ENCODE data around the gene C10orf95.

C10orf95 gene

DNA sequence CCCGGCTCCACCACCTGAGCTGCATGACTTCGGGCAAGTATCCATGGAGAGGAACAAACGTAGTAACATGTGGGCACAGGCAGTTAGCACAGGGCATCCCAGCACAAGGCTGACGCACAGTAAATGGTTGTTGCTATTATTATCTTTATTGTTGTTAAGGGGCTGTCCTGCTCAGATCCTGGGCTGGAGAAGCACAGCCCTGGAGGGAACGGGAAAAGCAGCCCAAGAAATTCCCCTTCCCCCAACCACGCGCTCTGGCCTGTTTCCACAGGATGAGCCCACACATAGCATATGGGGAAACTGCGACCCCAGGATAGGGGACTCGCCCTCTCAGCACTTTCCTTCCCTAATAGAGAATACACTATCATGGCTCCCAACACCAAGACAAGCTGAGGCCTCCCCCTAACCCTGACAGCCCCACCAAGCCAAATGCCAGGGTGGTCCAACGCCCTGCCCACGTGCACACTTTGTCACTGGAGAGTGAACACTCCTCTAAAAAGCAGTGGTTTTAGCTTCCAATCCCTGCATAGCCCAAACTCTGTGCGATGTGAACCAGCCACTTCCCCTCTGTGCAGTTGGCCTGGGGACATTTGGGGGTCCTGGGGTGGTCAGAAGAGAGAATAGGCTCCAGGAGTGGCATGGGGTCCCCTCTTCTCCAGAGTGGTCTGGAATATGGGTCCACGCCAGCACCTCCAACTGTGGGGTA lies 43.8 kb downstream of the C10orf95 start:
- DNase-seq: no peak
- H3K4ac ChIP-seq (ENCODE audit: low read depth, low read length): no peak overlapping the region
- no peak overlapping the region for H2AK5ac ChIP-seq (ENCODE audit: low read length)
- peaks cover 6% of the 10 kb centered on the region for H3K9me3 ChIP-seq (ENCODE audit: insufficient read depth, low read depth, low read length)
- H2AFZ ChIP-seq (ENCODE audit: insufficient read depth, low read length, poor library complexity): no peak overlapping the region
- no peak overlapping the region for H3K4me2 ChIP-seq (ENCODE audit: low read length)
- H3K27ac ChIP-seq (ENCODE audit: low read depth, low read length): no peak overlapping the region
- H3K4me1 ChIP-seq (ENCODE audit: control insufficient read depth in 1 of 2, insufficient read depth in 2 of 2, low read length in 2 of 2): peaks cover 6 to 13% of the 10 kb centered on the region in 2 experiments
- peaks cover 46% of the 10 kb centered on the region for H3K27me3 ChIP-seq (ENCODE audit: insufficient read depth, low read length)
- H3K18ac ChIP-seq (ENCODE audit: low read length): no peak overlapping the region
- no peak overlapping the region for H4K8ac ChIP-seq (ENCODE audit: low read depth, low read length)
- no peak overlapping the region for H2BK5ac ChIP-seq (ENCODE audit: low read depth, low read length, poor library complexity)
- H3K23ac ChIP-seq (ENCODE audit: low read length): no peak overlapping the region
- H2BK120ac ChIP-seq (ENCODE audit: insufficient read depth, low read length, poor library complexity): no peak overlapping the region
- H3K4me3 ChIP-seq (ENCODE audit: low read depth, low read length): no peak overlapping the region
- no peak overlapping the region for H3K9ac ChIP-seq (ENCODE audit: low read length)
- no peak overlapping the region for H4K91ac ChIP-seq (ENCODE audit: low read depth, low read length)
- H4K12ac ChIP-seq (ENCODE audit: low read depth, low read length): no peak overlapping the region
- WGBS (ENCODE audit: extremely low coverage, insufficient coverage, insufficient read length): no CpG with 5 or more reads among the region's 13 CpGs
- H3K79me1 ChIP-seq (ENCODE audit: low read length): no peaks in the 10 kb centered on the region
- no peaks in the 10 kb centered on the region for H3K79me2 ChIP-seq (ENCODE audit: control insufficient read depth, insufficient read depth, low read length, poor library complexity)
- no peak overlapping the region for H2BK12ac ChIP-seq (ENCODE audit: low read length)
- H3K14ac ChIP-seq (ENCODE audit: low read length): no peak overlapping the region
- no peaks in the 10 kb centered on the region for H3K36me3 ChIP-seq (ENCODE audit: control insufficient read depth in 1 of 2, insufficient read depth in 2 of 2, low read length in 2 of 2)

DNA sequence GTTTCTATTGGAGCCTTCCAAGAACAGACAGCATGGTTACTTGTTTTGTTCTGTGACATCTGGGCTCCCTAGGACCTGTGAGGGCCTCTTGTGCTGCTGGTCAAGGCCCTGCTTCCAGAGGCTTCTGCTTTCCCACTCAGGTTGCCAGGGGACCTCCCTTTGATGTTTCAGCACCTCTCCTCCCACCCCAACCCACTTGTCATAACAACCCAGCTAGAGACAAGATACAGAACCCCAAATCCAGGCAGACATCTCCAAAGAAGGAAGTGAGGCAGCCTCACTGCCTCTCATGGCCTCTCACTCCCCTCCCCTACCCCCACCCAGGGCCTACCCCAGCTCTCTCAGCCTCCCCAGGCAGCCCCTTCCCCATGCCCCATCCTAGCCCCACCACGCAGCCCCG lies 44.5 kb downstream of the C10orf95 start:
- H4K12ac ChIP-seq (ENCODE audit: low read depth, low read length): no peak overlapping the region
- no peak overlapping the region for H3K4me2 ChIP-seq (ENCODE audit: low read length)
- H3K23ac ChIP-seq (ENCODE audit: low read length): no peak overlapping the region
- peaks cover 12 to 20% of the 10 kb centered on the region in 2 experiments for H3K4me1 ChIP-seq (ENCODE audit: control insufficient read depth in 1 of 2, insufficient read depth in 2 of 2, low read length in 2 of 2)
- peaks cover 42% of the 10 kb centered on the region for H3K27me3 ChIP-seq (ENCODE audit: insufficient read depth, low read length)
- no peak overlapping the region for H2BK120ac ChIP-seq (ENCODE audit: insufficient read depth, low read length, poor library complexity)
- no peak overlapping the region for H2BK5ac ChIP-seq (ENCODE audit: low read depth, low read length, poor library complexity)
- no peak overlapping the region for H4K91ac ChIP-seq (ENCODE audit: low read depth, low read length)
- DNase-seq: no peak
- no peak overlapping the region for H3K9ac ChIP-seq (ENCODE audit: low read length)
- H3K36me3 ChIP-seq (ENCODE audit: control insufficient read depth in 1 of 2, insufficient read depth in 2 of 2, low read length in 2 of 2): peaks cover 0 to 2% of the 10 kb centered on the region in 2 experiments
- no CpG with 5 or more reads among the region's 2 CpGs for WGBS (ENCODE audit: extremely low coverage, insufficient coverage, insufficient read length)
- H2AFZ ChIP-seq (ENCODE audit: insufficient read depth, low read length, poor library complexity): no peak overlapping the region
- no peak overlapping the region for H2AK5ac ChIP-seq (ENCODE audit: low read length)
- H3K9me3 ChIP-seq (ENCODE audit: insufficient read depth, low read depth, low read length): peaks cover 6% of the 10 kb centered on the region
- H2BK12ac ChIP-seq (ENCODE audit: low read length): no peak overlapping the region
- peaks cover 2% of the 10 kb centered on the region for H3K79me2 ChIP-seq (ENCODE audit: control insufficient read depth, insufficient read depth, low read length, poor library complexity)
- H3K18ac ChIP-seq (ENCODE audit: low read length): no peak overlapping the region
- H3K27ac ChIP-seq (ENCODE audit: low read depth, low read length): no peak overlapping the region
- no peak overlapping the region for H3K4me3 ChIP-seq (ENCODE audit: low read depth, low read length)
- H3K79me1 ChIP-seq (ENCODE audit: low read length): peaks cover 5% of the 10 kb centered on the region
- H3K14ac ChIP-seq (ENCODE audit: low read length): no peak overlapping the region
- H4K8ac ChIP-seq (ENCODE audit: low read depth, low read length): no peak overlapping the region
- no peak overlapping the region for H3K4ac ChIP-seq (ENCODE audit: low read depth, low read length)

DNA sequence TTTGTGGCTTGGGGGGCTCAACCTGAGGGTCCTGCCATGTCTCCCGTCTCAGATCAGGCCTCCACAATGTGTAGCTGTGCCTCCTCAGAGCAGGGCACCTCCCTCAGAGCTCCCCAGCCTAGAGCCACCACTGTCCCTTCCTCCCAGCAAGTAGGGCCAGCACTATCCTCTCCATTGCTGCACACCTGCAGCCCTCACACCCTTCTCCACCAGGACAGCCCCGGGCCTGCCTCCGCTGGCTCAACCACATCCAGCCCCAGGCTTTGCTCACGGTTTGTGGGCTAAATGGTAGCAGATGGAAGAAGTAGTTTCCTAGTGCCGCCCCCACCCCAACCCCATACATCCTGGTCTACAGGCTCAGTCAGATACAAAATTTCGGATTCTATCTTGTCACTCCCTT lies 45.7 kb downstream of the C10orf95 start:
- H3K79me1 ChIP-seq (ENCODE audit: low read length): peaks cover 14% of the 10 kb centered on the region
- peaks cover 5 to 11% of the 10 kb centered on the region in 2 experiments for H3K36me3 ChIP-seq (ENCODE audit: control insufficient read depth in 1 of 2, insufficient read depth in 2 of 2, low read length in 2 of 2)
- no CpG with 5 or more reads among the region's 6 CpGs for WGBS (ENCODE audit: extremely low coverage, insufficient coverage, insufficient read length)
- peaks cover 4% of the 10 kb centered on the region for H3K9me3 ChIP-seq (ENCODE audit: insufficient read depth, low read depth, low read length)
- no peak overlapping the region for H3K14ac ChIP-seq (ENCODE audit: low read length)
- H2AK5ac ChIP-seq (ENCODE audit: low read length): no peak overlapping the region
- H3K4me3 ChIP-seq (ENCODE audit: low read depth, low read length): no peak overlapping the region
- no peak overlapping the region for H2BK120ac ChIP-seq (ENCODE audit: insufficient read depth, low read length, poor library complexity)
- H2BK12ac ChIP-seq (ENCODE audit: low read length): no peak overlapping the region
- H3K9ac ChIP-seq (ENCODE audit: low read length): no peak overlapping the region
- H4K91ac ChIP-seq (ENCODE audit: low read depth, low read length): no peak overlapping the region
- H3K4me2 ChIP-seq (ENCODE audit: low read length): no peak overlapping the region
- H3K27me3 ChIP-seq (ENCODE audit: insufficient read depth, low read length): peaks cover 30% of the 10 kb centered on the region
- no peak overlapping the region for H2BK5ac ChIP-seq (ENCODE audit: low read depth, low read length, poor library complexity)
- no peak overlapping the region for H4K8ac ChIP-seq (ENCODE audit: low read depth, low read length)
- H3K23ac ChIP-seq (ENCODE audit: low read length): no peak overlapping the region
- no peak for DNase-seq
- peaks cover 19 to 26% of the 10 kb centered on the region in 2 experiments for H3K4me1 ChIP-seq (ENCODE audit: control insufficient read depth in 1 of 2, insufficient read depth in 2 of 2, low read length in 2 of 2)
- H3K18ac ChIP-seq (ENCODE audit: low read length): no peak overlapping the region
- no peak overlapping the region for H4K12ac ChIP-seq (ENCODE audit: low read depth, low read length)
- no peak overlapping the region for H3K4ac ChIP-seq (ENCODE audit: low read depth, low read length)
- H3K27ac ChIP-seq (ENCODE audit: low read depth, low read length): no peak overlapping the region
- H2AFZ ChIP-seq (ENCODE audit: insufficient read depth, low read length, poor library complexity): no peak overlapping the region
- peaks cover 2% of the 10 kb centered on the region for H3K79me2 ChIP-seq (ENCODE audit: control insufficient read depth, insufficient read depth, low read length, poor library complexity)

DNA sequence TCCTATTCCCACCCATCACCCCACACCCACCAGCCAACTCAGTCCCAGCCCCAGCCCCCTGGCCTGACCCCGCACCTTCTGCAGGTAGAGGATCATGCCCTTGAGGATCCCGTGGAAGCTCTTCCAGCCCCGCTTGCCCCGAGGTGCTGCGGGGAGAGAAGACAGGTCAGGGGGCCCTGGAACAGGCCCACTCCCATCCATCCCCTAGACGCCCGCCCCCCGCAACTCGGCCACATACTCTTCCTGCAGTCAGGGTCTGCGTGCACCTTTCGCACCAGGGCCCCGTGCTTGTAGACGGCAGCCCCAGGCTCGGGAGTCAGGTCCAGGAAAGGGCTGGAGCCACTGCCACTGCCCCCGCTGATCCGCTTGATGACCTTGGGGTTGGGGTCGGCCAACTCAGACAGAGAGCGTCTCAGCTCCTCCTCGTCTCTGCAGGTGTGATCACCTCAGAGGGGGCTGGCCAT lies 46.2 kb downstream of the C10orf95 start:
- no CpG with 5 or more reads among the region's 19 CpGs for WGBS (ENCODE audit: extremely low coverage, insufficient coverage, insufficient read length)
- peaks cover 14% of the 10 kb centered on the region for H3K79me1 ChIP-seq (ENCODE audit: low read length)
- no peak overlapping the region for H3K4ac ChIP-seq (ENCODE audit: low read depth, low read length)
- no peak overlapping the region for H3K4me3 ChIP-seq (ENCODE audit: low read depth, low read length)
- H3K23ac ChIP-seq (ENCODE audit: low read length): no peak overlapping the region
- H2AK5ac ChIP-seq (ENCODE audit: low read length): no peak overlapping the region
- no peak overlapping the region for H3K18ac ChIP-seq (ENCODE audit: low read length)
- no peak overlapping the region for H2AFZ ChIP-seq (ENCODE audit: insufficient read depth, low read length, poor library complexity)
- H4K91ac ChIP-seq (ENCODE audit: low read depth, low read length): no peak overlapping the region
- H3K4me1 ChIP-seq (ENCODE audit: control insufficient read depth in 1 of 2, insufficient read depth in 2 of 2, low read length in 2 of 2): peaks cover 18 to 23% of the 10 kb centered on the region in 2 experiments
- H3K4me2 ChIP-seq (ENCODE audit: low read length): no peak overlapping the region
- DNase-seq: no peak
- peaks cover 5% of the 10 kb centered on the region for H3K9me3 ChIP-seq (ENCODE audit: insufficient read depth, low read depth, low read length)
- H2BK12ac ChIP-seq (ENCODE audit: low read length): no peak overlapping the region
- H3K79me2 ChIP-seq (ENCODE audit: control insufficient read depth, insufficient read depth, low read length, poor library complexity): peaks cover 2% of the 10 kb centered on the region
- peaks cover 26% of the 10 kb centered on the region for H3K27me3 ChIP-seq (ENCODE audit: insufficient read depth, low read length)
- H3K9ac ChIP-seq (ENCODE audit: low read length): no peak overlapping the region
- no peak overlapping the region for H3K27ac ChIP-seq (ENCODE audit: low read depth, low read length)
- H4K12ac ChIP-seq (ENCODE audit: low read depth, low read length): no peak overlapping the region
- H2BK5ac ChIP-seq (ENCODE audit: low read depth, low read length, poor library complexity): no peak overlapping the region
- H2BK120ac ChIP-seq (ENCODE audit: insufficient read depth, low read length, poor library complexity): no peak overlapping the region
- peaks cover 9 to 16% of the 10 kb centered on the region in 2 experiments for H3K36me3 ChIP-seq (ENCODE audit: control insufficient read depth in 1 of 2, insufficient read depth in 2 of 2, low read length in 2 of 2)
- no peak overlapping the region for H3K14ac ChIP-seq (ENCODE audit: low read length)
- H4K8ac ChIP-seq (ENCODE audit: low read depth, low read length): no peak overlapping the region
